Epithelial cell of proximal tubule (primary cell): Measurements from ENCODE around the gene CLPTM1L. TPM values are rescaled to one million over a fixed set of nuclear protein-coding genes. Genes with fewer than 3 reads are reported as not detected.

Source experiments
- DNase-seq: peaks from one replicate; pipeline ENCODE4 v3.0.0-alpha.2; 2011; ENCODE audit warnings: low read depth
- H3K4me3 ChIP-seq: 2 replicates; pipeline ENCODE4 v1.5.1; 2011; ENCODE audit warnings: low read depth, mild to moderate bottlenecking, low read length
- CTCF ChIP-seq: conservative IDR thresholded peaks from 2 replicates; pipeline ENCODE4 v1.5.1; 2012; ENCODE audit warnings: low read depth, mild to moderate bottlenecking, low read length
- total RNA-seq: library from RNA; depleted of rRNA; stranded (reverse); fragments of >200 nt; gene quantifications from 2 replicates; pipeline ENCODE4 v1.2.3, GENCODE V29; 2015

CLPTM1L gene
- total RNA-seq, 1 donor from 2014 or later = 112 TPM

GRCh38 chr5:1338506-1339070 lies 6.3 kb downstream of the CLPTM1L start:
- no peak for TF ChIP-seq CTCF
- no peak overlapping the region for H3K4me3 ChIP-seq
- no peak for DNase-seq

GRCh38 chr5:1338196-1338490 lies 6.8 kb downstream of the CLPTM1L start:
- TF ChIP-seq CTCF = no peak
- DNase-seq = no peak
- no peak overlapping the region for H3K4me3 ChIP-seq

GRCh38 chr5:1337489-1338195 lies 7.3 kb downstream of the CLPTM1L start:
- no peak overlapping the region for H3K4me3 ChIP-seq
- DNase-seq = no peak
- no peak for TF ChIP-seq CTCF

GRCh38 chr5:1336749-1337488 lies 8.0 kb downstream of the CLPTM1L start:
- H3K4me3 ChIP-seq = no peak overlapping the region
- DNase-seq = no peak
- no peak for TF ChIP-seq CTCF

GRCh38 chr5:1336106-1336561 lies 8.8 kb downstream of the CLPTM1L start:
- DNase-seq = no peak
- no peak for TF ChIP-seq CTCF
- no peak overlapping the region for H3K4me3 ChIP-seq

GRCh38 chr5:1335540-1336095 lies 9.3 kb downstream of the CLPTM1L start:
- TF ChIP-seq CTCF = no peak
- no peak for DNase-seq
- H3K4me3 ChIP-seq = no peak overlapping the region
